HG03460 (cell line): ENCODE measurements around the gene DET1.

Experiments
- ATAC-seq: cut with Tn5 transposase; IDR thresholded peaks from one replicate; pipeline ENCODE4 v1.9.1; 2021; ENCODE audit not compliant: unreplicated experiment

Gene DET1

GRCh38 chr15:88467935-88468528 is 78.4 kb downstream of the DET1 start:
- ATAC-seq = no peak

- ATAC-seq = peak; percentile 88
Observed at GRCh38 chr15:88467073-88467934, 79.2 kb downstream of the DET1 start, which contains the start of the genes MRPL46 and MRPS11. Gene MRPL46, minus strand, starts transcription at chr15:88467388. Its CDS starts 11 bp downstream, at chr15:88467377. Gene MRPS11, plus strand, starts transcription at chr15:88467708. Its CDS starts 10 bp downstream, at chr15:88467718.

DNA sequence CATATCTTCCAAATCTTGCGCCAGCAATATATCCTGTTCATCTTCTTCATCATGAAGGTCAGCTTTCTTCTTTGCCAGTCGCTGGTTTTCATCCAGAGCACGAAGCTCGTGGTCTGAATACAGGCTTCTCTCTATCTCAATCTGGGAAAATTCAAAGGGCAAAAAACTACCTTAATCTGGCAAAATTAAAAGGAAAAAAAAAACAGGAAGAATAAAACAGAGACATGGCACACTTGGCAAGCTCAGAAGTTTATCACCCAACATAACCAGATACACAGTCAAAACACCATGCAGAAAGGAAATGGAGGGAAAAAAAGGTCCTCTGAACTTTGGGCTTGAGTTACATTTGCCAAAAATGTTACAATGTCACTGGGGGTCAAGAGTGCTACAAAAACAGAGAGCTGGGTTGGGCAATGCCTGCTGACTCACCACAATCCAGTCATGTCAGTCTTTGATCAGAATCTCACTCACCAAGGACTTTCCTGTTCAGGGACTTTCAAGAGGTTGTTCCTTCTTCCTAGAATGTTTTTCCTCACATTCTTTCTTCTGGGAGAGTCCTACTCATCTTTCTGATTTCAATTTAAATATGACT is 80.8 kb downstream of the DET1 start:
- no peak for ATAC-seq

DNA sequence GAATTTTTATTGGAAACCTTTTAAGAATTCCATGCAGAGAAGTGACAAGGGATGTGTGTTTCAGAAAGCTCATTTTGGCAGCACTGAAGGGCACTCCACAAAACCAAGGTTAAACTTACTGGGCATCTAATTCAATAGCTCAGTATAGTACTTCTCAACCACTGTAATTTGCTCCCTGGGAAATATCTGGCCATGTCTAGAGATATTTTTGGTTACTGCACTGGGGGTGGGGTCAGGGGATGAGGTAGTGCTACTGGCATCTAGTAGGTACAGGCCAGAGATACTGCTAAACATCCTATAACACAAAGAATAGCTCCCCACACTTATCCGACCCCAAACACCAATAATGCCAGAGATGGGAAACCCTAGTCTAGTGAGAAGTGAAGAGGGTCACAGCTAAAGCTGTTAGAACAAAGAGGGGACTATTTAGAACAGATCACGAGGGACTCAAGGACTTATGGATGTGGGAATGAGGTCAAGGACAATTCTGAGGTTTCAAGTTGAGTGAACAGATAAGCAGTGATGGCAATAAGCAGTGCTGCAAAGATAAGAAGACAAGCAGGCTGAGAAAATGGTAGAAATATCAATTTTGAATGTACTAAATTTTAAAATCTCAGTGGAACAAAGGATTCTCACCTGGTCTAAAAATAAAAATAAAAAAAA is 82.5 kb downstream of the DET1 start:
- no peak for ATAC-seq
